Activated T-cell treated with anti-CD3 and anti-CD28 coated beads for 4 hours (primary cell): ENCODE data around the gene SORBS2.

Experiments
- DNase-seq: peaks from one replicate; pipeline ENCODE4 v3.0.0-alpha.2; 2020

The SORBS2 gene

GRCh38 chr4:185625503-185625902, 186.5 kb downstream of the SORBS2 start:
- no peak for DNase-seq

- DNase-seq: no peak
These were observed 187.8 kb downstream of the SORBS2 start for GRCh38 chr4:185624259-185624589.

- no peak for DNase-seq
These were observed 188.3 kb downstream of the SORBS2 start for GRCh38 chr4:185623444-185624258.

GRCh38 chr4:185608185-185608584, 203.8 kb downstream of the SORBS2 start:
- DNase-seq: no peak

GRCh38 chr4:185602397-185602796, 209.6 kb downstream of the SORBS2 start:
- DNase-seq: no peak

- DNase-seq: no peak
These were observed 211.1 kb downstream of the SORBS2 start for GRCh38 chr4:185600801-185601434.

- no peak for DNase-seq
These were observed 212.3 kb downstream of the SORBS2 start for GRCh38 chr4:185599553-185600243.

- DNase-seq: no peak
These were observed 213.0 kb downstream of the SORBS2 start for GRCh38 chr4:185598846-185599552.

- DNase-seq: peak; percentile 60
These were observed 214.3 kb downstream of the SORBS2 start for GRCh38 chr4:185597532-185598188.

- DNase-seq: no peak
These were observed 219.0 kb downstream of the SORBS2 start for GRCh38 chr4:185592845-185593488.

- DNase-seq: no peak
These were observed 219.6 kb downstream of the SORBS2 start for GRCh38 chr4:185592438-185592837.

GRCh38 chr4:185591679-185592141, 220.3 kb downstream of the SORBS2 start:
- DNase-seq: no peak

GRCh38 chr4:185590982-185591381, 221.0 kb downstream of the SORBS2 start:
- no peak for DNase-seq

GRCh38 chr4:185589067-185589836, 222.7 kb downstream of the SORBS2 start:
- DNase-seq: no peak

GRCh38 chr4:185587427-185588161, 224.4 kb downstream of the SORBS2 start:
- peak; percentile 38 for DNase-seq

GRCh38 chr4:185587030-185587426, 225.0 kb downstream of the SORBS2 start:
- DNase-seq: no peak

- no peak for DNase-seq
These were observed 226.8 kb downstream of the SORBS2 start for GRCh38 chr4:185585211-185585610.

- DNase-seq: no peak
These were observed 228.2 kb downstream of the SORBS2 start for GRCh38 chr4:185583813-185584212.

GRCh38 chr4:185582651-185583400, 229.2 kb downstream of the SORBS2 start:
- no peak for DNase-seq

- no peak for DNase-seq
These were observed 231.3 kb downstream of the SORBS2 start for GRCh38 chr4:185580699-185581098.
